ENCODE data around the gene RAMP3. TPM values are rescaled to one million over a fixed set of nuclear protein-coding genes. Genes with fewer than 3 reads are reported as not detected.
"Not testable (repeated sequence)": the region's sequence is repeated elsewhere in the genome, so short reads cannot be mapped to it uniquely, and the experiment has no call there.

Gene RAMP3
- total RNA-seq, 2 experiments from 2014 or later: not detected

DNA sequence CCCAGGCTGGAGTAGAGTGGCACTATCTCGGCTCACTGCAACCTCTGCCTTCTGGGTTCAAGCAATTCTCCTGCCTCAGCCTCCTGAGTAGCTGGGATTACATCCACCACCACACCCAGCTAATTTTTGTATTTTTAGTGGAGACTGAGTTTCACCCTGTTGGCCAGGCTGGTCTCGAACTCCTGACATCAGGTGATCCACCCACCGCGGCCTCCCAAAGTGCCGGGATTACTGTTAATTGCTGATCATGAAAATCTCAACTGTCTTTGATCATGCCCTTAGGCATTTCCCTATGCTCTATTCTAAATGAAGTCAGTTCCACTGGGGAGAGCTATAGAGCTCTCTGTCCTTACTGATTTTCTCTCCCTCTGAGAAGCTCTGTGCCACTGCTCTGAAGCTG, 48.7 kb downstream of the RAMP3 start:
- Mint-ChIP-seq H3K27me3 (ENCODE audit: low read depth) (peaks cover 17% of the 10 kb centered on the region), H3K4me1 (ENCODE audit: low read depth) (peaks cover 30% of the 10 kb centered on the region)
- H3K9me3 Mint-ChIP-seq (ENCODE audit: insufficient read depth); H3K27ac Mint-ChIP-seq; DNase-seq; ATAC-seq; CTCF ChIA-PET; H3K36me3 Mint-ChIP-seq (ENCODE audit: low read depth); H3K4me3 Mint-ChIP-seq: not testable (repeated sequence)
- POLR2A ChIA-PET: interaction anchor here (1.2 kb wide), 1 partner anchor 10 kb away, joined by 4 read pairs; no protein-coding TSS in a partner anchor

DNA sequence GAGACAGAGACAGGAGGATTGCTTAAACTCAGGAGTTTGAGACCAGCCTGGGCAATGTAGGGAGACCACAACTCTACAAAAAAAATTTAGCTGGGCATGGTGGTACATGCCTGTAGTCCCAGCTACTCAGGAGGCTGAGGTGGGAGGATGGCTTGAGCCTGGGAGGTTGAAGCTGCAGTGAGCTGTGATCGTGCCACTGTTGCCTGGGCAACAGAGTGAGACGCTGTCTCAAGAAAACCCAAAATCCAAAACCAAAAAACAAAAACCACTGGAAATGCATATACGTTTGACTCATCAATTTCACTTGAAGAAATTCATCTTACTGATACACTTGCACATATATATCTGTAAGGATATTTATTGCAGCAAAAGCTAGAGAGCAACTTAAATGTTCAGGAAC, 52.3 kb downstream of the RAMP3 start:
- H3K9me3 Mint-ChIP-seq (ENCODE audit: insufficient read depth); H3K27ac Mint-ChIP-seq; H3K36me3 Mint-ChIP-seq (ENCODE audit: low read depth); CTCF ChIA-PET; H3K4me3 Mint-ChIP-seq; DNase-seq; ATAC-seq; POLR2A ChIA-PET: not testable (repeated sequence)
- peaks cover 10% of the 10 kb centered on the region for H3K4me1 Mint-ChIP-seq (ENCODE audit: low read depth)
- peaks cover 31% of the 10 kb centered on the region for H3K27me3 Mint-ChIP-seq (ENCODE audit: low read depth)

DNA sequence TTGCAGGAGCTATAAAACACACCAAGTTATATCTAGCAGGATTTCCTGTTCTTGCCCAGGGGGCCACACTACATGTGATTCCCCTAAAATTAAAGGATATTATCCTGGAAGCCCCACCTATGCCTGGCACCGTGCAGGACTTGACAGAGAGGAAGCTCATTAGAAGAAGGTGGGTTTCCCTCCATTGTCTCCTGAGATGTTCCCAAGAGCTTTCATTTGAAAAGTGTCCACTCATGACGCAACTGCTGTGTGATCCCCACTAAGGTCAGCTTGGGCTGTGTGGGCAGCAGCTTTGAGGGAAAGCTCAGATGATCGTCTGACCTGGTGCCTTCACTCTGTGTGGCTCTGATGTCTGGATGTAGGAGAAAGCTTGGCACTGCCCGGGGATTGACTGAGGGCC, 53.5 kb downstream of the RAMP3 start:
- H3K27ac Mint-ChIP-seq: no peak overlapping the region
- no peaks in the 10 kb centered on the region for H3K9me3 Mint-ChIP-seq (ENCODE audit: insufficient read depth)
- ATAC-seq (no peak), DNase-seq (no peak)
- peaks cover 42% of the 10 kb centered on the region for H3K27me3 Mint-ChIP-seq (ENCODE audit: low read depth)
- H3K36me3 Mint-ChIP-seq (ENCODE audit: low read depth): no peaks in the 10 kb centered on the region
- no peak overlapping the region for H3K4me3 Mint-ChIP-seq
- ChIA-PET POLR2A (interaction anchor here (0.6 kb wide), 1 partner anchor 19 kb away, joined by 3 read pairs; no protein-coding TSS in a partner anchor), CTCF (interaction anchor here (1.1 kb wide), 1 partner anchor 49 kb away, joined by 4 read pairs; no protein-coding TSS in a partner anchor)
- no peaks in the 10 kb centered on the region for H3K4me1 Mint-ChIP-seq (ENCODE audit: low read depth)

DNA sequence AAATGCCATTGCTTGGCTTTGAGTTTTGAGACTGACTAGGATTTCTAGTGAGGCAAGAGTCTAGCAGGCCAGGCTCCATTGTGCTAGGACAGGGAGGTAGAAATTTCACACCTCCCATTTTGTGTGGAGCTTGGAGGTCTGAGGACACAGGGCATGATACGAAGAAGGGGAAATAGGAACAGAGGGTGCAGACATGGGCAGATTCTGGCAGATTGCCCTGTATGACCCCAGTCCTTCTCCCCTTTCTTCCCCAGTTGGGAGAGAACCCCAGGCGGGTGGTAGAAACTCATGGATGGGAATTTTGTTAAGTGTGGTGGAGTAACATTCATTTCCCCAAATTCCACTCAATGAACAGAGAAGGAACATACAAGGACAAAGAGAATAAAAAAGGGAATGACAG, 54.4 kb downstream of the RAMP3 start:
- Mint-ChIP-seq H3K36me3 (ENCODE audit: low read depth) (no peaks in the 10 kb centered on the region), H3K27me3 (ENCODE audit: low read depth) (peaks cover 45% of the 10 kb centered on the region), H3K4me1 (ENCODE audit: low read depth) (no peaks in the 10 kb centered on the region), H3K27ac (no peak overlapping the region), H3K9me3 (ENCODE audit: insufficient read depth) (no peaks in the 10 kb centered on the region), H3K4me3 (no peak overlapping the region)
- DNase-seq (no peak), ATAC-seq (no peak)
- ChIA-PET CTCF (no interaction called here), POLR2A (no interaction called here)

DNA sequence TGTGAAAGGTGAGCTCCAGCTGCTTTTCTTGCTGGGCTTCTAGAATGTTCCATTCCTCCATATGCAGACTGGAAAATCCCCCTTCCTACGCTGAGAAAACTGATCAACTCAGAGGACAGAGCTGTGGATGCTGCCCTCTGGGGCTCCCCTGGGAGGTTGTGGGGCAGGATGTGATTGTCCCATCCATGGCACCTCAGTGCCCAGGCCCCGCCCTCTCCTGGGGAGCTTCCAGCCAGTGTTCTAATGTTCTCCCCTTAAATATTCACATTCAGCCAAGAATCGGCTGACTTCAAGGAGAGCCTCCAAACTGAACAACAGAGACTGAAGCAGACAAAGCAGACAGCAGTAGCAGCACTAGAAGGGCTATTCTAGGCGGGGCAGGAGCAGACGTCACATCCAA, 55.0 kb downstream of the RAMP3 start:
- Mint-ChIP-seq H3K27me3 (ENCODE audit: low read depth) (peaks cover 39% of the 10 kb centered on the region), H3K9me3 (ENCODE audit: insufficient read depth) (no peaks in the 10 kb centered on the region), H3K36me3 (ENCODE audit: low read depth) (no peaks in the 10 kb centered on the region), H3K4me3 (no peak overlapping the region), H3K27ac (no peak overlapping the region), H3K4me1 (ENCODE audit: low read depth) (no peaks in the 10 kb centered on the region)
- ATAC-seq: no peak
- POLR2A ChIA-PET: interaction anchor here (0.6 kb wide), 1 partner anchor 1634 kb away, joined by 3 read pairs; no protein-coding TSS in a partner anchor
- no peak for DNase-seq
- CTCF ChIA-PET: no interaction called here

DNA sequence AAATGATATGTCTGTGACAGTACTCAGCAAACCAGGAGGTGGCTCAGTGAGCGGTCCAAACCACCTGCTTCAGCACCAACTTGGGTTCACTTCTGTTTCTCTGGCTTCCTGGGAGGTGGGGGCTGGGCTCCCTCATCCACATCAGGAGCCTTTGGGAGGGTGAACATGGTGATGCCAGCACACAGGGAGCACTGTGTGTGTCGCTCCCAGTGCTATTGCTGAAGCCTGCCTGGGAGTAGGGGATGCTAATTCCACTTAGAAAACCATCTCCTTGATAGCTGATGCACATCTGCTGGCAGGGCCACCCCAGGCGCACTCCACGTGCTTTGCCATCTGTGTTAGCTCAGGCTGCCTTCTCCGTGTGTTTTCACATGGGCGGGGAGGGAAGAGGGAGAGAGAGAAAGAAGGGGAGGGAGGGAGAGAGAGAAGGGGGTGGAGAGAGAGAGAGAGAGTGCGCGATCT, 58.0 kb downstream of the RAMP3 start:
- ChIA-PET POLR2A (no interaction called here), CTCF (no interaction called here)
- no peak overlapping the region for H3K27ac Mint-ChIP-seq
- peaks cover 28% of the 10 kb centered on the region for H3K27me3 Mint-ChIP-seq (ENCODE audit: low read depth)
- no peaks in the 10 kb centered on the region for H3K36me3 Mint-ChIP-seq (ENCODE audit: low read depth)
- no peak overlapping the region for H3K4me3 Mint-ChIP-seq
- ATAC-seq: no peak
- H3K9me3 Mint-ChIP-seq (ENCODE audit: insufficient read depth): no peaks in the 10 kb centered on the region
- H3K4me1 Mint-ChIP-seq (ENCODE audit: low read depth): no peaks in the 10 kb centered on the region
- no peak for DNase-seq

DNA sequence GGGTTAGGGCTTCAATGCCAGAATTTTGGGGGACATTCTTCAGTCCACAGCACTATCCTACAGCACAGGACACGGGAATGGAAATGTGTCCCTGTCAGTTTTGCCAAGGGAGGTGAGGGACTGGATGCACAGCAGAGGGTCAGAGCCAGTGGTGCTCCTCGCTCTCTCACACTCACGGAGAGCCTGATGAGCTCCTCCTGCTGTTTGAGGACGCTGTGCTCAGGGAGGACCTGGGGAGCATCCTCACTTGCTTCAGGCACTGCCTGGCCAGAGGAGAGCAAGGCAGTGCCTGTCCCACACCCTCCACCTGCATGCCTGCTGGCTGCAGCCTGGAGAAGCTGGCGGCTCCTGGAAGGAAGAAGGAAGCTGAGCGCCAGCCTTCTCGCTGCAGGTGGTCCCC, 58.6 kb downstream of the RAMP3 start:
- peaks cover 30% of the 10 kb centered on the region for H3K27me3 Mint-ChIP-seq (ENCODE audit: low read depth)
- H3K36me3 Mint-ChIP-seq (ENCODE audit: low read depth): no peaks in the 10 kb centered on the region
- H3K4me3 Mint-ChIP-seq: no peak overlapping the region
- POLR2A ChIA-PET: no interaction called here
- DNase-seq (no peak), ATAC-seq (no peak)
- no peak overlapping the region for H3K27ac Mint-ChIP-seq
- CTCF ChIA-PET: no interaction called here
- H3K9me3 Mint-ChIP-seq (ENCODE audit: insufficient read depth): no peaks in the 10 kb centered on the region
- H3K4me1 Mint-ChIP-seq (ENCODE audit: low read depth): no peaks in the 10 kb centered on the region

DNA sequence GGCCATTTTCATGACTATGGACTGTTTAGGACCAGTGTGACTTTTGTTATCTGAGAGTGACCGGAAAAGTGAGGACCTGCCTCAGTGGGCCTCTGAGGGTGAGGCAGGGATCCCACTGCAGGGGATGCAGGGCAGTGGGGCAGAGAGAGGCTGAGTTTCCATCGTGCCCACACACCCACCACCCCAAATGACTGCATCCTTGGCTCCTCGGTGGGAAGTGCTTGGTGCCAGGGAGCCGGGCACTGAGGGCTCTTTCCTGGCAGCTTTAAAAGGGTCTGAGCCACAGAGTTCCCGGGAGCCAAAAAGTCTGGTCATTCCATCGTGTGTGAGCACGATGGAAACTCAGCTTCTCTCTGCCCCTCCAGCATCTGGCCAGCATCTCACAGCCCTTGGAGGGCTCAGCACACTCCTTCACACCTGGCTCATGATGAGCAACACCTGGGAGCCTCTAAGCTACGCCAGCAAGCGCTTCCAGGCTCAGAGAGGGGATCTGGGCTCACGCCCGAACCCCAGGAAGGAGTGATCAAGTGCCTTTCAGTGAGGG, 59.1 kb downstream of the RAMP3 start:
- Mint-ChIP-seq H3K27me3 (ENCODE audit: low read depth) (peaks cover 30% of the 10 kb centered on the region), H3K4me1 (ENCODE audit: low read depth) (no peaks in the 10 kb centered on the region), H3K4me3 (no peak overlapping the region), H3K9me3 (ENCODE audit: insufficient read depth) (no peaks in the 10 kb centered on the region), H3K27ac (no peak overlapping the region), H3K36me3 (ENCODE audit: low read depth) (no peaks in the 10 kb centered on the region)
- DNase-seq (no peak), ATAC-seq (no peak)
- ChIA-PET POLR2A (no interaction called here), CTCF (interaction anchor here (1.1 kb wide), 1 partner anchor 12 kb away, joined by 4 read pairs; no protein-coding TSS in a partner anchor)

DNA sequence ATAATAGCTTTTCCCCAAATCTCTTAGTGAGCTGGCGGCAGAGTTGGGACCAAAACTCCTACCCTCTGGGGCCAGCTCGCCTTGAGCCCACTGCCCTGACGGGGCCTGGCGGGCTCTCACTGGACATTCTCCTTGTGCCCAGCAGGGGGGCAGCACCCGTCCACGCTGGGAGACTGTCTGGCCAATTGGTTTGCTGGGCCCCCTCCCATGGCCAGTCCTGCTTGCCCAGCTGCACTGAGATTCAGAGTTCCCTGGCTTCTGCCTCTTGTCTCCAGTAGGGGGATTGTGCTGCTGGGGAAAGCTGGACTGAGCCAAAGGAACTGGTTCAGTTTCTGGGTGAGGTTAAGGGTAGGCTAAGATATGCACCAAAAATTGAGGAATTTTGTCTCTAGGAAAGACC, 59.8 kb downstream of the RAMP3 start:
- no peaks in the 10 kb centered on the region for H3K36me3 Mint-ChIP-seq (ENCODE audit: low read depth)
- H3K4me3 Mint-ChIP-seq: no peak overlapping the region
- CTCF ChIA-PET: interaction anchor here (1.1 kb wide), 1 partner anchor 13 kb away, joined by 4 read pairs; no protein-coding TSS in a partner anchor
- ATAC-seq: no peak
- no peak overlapping the region for H3K27ac Mint-ChIP-seq
- no peaks in the 10 kb centered on the region for H3K9me3 Mint-ChIP-seq (ENCODE audit: insufficient read depth)
- POLR2A ChIA-PET: no interaction called here
- no peaks in the 10 kb centered on the region for H3K4me1 Mint-ChIP-seq (ENCODE audit: low read depth)
- no peak for DNase-seq
- peaks cover 33% of the 10 kb centered on the region for H3K27me3 Mint-ChIP-seq (ENCODE audit: low read depth)

DNA sequence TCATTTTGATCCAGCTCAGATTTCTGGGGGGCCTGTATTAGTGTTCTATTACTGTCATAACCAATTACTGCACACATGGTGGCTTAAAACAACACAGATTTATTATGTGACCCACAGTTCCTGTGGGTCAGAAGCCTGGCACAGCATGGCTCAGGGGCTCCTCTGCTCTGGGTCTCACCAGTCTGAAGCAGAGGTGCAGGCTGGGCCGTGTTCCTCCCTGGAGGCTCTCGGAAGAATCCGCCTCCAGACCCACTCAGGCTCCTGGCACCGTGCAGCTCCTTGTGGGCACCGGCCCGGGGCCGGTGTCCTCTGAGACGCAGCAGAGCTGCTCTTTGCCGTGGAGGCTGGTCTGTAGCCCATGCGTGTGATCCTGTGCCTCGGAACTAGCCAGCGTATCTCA, 61.5 kb downstream of the RAMP3 start:
- no peak for ATAC-seq
- Mint-ChIP-seq H3K27ac (no peak overlapping the region), H3K4me1 (ENCODE audit: low read depth) (no peaks in the 10 kb centered on the region), H3K36me3 (ENCODE audit: low read depth) (no peaks in the 10 kb centered on the region), H3K9me3 (ENCODE audit: insufficient read depth) (no peaks in the 10 kb centered on the region), H3K4me3 (no peak overlapping the region), H3K27me3 (ENCODE audit: low read depth) (peaks cover 35% of the 10 kb centered on the region)
- ChIA-PET CTCF (no interaction called here), POLR2A (no interaction called here)
- no peak for DNase-seq

DNA sequence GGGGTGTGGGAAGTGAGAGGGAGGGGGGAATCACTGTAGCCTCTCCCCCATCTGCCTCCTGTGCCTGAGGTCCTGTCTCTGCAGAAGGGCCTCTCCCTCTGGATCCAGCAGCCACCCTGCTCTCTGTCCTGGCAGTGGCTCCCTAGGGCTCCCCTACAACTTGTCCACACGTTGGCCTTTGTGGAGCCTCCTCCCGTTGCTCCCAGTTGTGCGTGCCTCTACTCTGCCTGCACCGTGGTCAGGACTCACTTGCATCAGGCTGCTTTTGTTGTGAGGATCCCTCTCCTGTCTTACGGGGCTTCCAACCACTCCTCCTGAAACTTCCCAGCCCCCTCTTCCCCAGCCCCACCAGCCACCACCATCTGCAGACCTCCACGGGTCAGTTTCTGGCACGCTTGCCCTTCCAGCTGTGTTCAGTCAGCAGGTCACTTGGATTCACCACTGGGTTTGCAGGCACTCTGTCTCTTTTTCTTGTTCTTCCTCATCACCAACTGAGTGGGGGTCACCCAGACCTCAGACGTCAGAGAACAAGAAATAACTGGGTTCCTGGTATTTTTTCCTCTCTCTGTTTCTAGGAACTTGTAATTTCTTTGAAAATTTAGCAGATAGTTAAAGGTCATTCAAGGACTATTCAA, 62.3 kb downstream of the RAMP3 start:
- CTCF ChIA-PET: no interaction called here
- H3K9me3 Mint-ChIP-seq (ENCODE audit: insufficient read depth): no peaks in the 10 kb centered on the region
- no peak for ATAC-seq
- H3K27ac Mint-ChIP-seq: no peak overlapping the region
- POLR2A ChIA-PET: no interaction called here
- H3K36me3 Mint-ChIP-seq (ENCODE audit: low read depth): no peaks in the 10 kb centered on the region
- H3K4me3 Mint-ChIP-seq: no peak overlapping the region
- H3K4me1 Mint-ChIP-seq (ENCODE audit: low read depth): no peaks in the 10 kb centered on the region
- H3K27me3 Mint-ChIP-seq (ENCODE audit: low read depth): peaks cover 27% of the 10 kb centered on the region
- no peak for DNase-seq

DNA sequence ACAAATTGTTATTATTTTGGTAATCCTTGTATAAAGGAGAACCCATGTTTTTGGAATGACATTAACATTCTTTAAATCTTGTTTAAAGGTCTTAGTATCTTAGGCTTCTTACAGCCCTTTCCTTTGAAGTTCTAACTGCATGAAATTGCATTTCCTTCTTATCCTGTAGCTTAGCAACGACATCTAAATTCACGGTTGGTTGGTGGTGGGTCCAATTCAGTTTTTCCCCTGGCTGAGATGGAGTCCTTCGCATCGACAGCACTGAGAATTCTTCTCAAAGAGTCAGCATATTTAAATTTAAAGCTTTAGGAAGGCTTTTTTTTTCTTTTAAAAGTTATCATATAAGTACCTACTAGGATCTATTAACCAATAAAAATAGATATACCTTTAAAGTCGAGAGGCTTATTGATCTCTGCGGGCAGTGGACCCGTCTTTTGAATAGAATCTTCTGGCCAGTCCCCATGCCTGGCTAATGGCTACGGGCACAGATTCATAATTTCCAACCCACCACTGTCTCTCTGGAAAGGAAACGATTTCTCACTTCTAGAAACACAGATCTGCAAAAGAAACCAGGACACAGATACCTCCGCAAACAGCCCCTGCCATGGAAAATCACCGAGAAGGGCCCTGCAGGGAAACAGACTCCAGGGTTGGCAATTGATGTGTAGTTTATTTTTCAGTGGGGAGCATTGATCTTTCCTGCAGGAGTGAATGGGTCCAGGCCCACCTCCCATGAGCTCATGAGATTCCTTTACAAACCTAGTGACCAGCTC, 63.4 kb downstream of the RAMP3 start:
- DNase-seq (no peak), ATAC-seq (no peak)
- CTCF ChIA-PET: no interaction called here
- Mint-ChIP-seq H3K27ac (no peak overlapping the region), H3K36me3 (ENCODE audit: low read depth) (no peaks in the 10 kb centered on the region), H3K4me3 (no peak overlapping the region), H3K4me1 (ENCODE audit: low read depth) (no peaks in the 10 kb centered on the region), H3K27me3 (ENCODE audit: low read depth) (peaks cover 16% of the 10 kb centered on the region), H3K9me3 (ENCODE audit: insufficient read depth) (no peaks in the 10 kb centered on the region)
- POLR2A ChIA-PET: no interaction called here
